Smooth muscle cell (in vitro differentiated cells): Measurements from ENCODE around the gene VSTM2B. TPM values are rescaled to one million over a fixed set of nuclear protein-coding genes. Genes with fewer than 3 reads are reported as not detected.

Source experiments
- DNase-seq: peaks from one replicate; lab custom pipeline; 2025; ENCODE audit not compliant: unreplicated experiment; lab: John Stamatoyannopoulos, UW
- H2AFZ ChIP-seq: fragments of 200-600 bp; sonication (generic); 2 replicates; pipeline ENCODE4 v1.6.0; 2016; ENCODE audit warnings: antibody characterized with exemption, low read depth, mild to moderate bottlenecking
- H3F3A ChIP-seq: fragments of 200-600 bp; sonication (generic); 2 replicates; pipeline ENCODE4 v1.6.0; 2017; ENCODE audit warnings: antibody characterized with exemption, low read depth
- H3K27ac ChIP-seq: fragments of 200-600 bp; sonication (generic); 2 replicates; pipeline ENCODE4 v1.5.1; 2016; ENCODE audit warnings: low read depth, mild to moderate bottlenecking
- H3K27me3 ChIP-seq: fragments of 200-600 bp; sonication (generic); 2 replicates; pipeline ENCODE4 v1.6.1; 2016; ENCODE audit warnings: low read depth, mild to moderate bottlenecking
- H3K36me3 ChIP-seq: fragments of 200-600 bp; sonication (generic); 2 replicates; pipeline ENCODE4 v1.5.1; 2016; ENCODE audit warnings: low read depth
- H3K4me1 ChIP-seq: fragments of 200-600 bp; sonication (generic); 2 replicates; pipeline ENCODE4 v1.5.1; 2016; ENCODE audit warnings: low read depth
- H3K4me2 ChIP-seq: fragments of 200-600 bp; sonication (generic); 2 replicates; pipeline ENCODE4 v1.6.0; 2016; ENCODE audit warnings: mild to moderate bottlenecking
- H3K4me3 ChIP-seq: fragments of 200-600 bp; sonication (generic); 2 replicates; pipeline ENCODE4 v1.5.1; 2016; ENCODE audit warnings: mild to moderate bottlenecking
- H3K79me2 ChIP-seq: fragments of 200-600 bp; sonication (generic); 2 replicates; pipeline ENCODE4 v1.6.0; 2016; ENCODE audit warnings: low read depth, mild to moderate bottlenecking
- H3K9ac ChIP-seq: fragments of 200-600 bp; sonication (generic); 2 replicates; pipeline ENCODE4 v1.6.0; 2016; ENCODE audit warnings: low read depth
- H3K9me3 ChIP-seq: fragments of 200-600 bp; sonication (generic); replicated peaks from 2 replicates; pipeline ENCODE4 v1.5.1; 2016; ENCODE audit warnings: low read depth
- H4K20me1 ChIP-seq: fragments of 200-600 bp; sonication (generic); 2 replicates; pipeline ENCODE4 v1.6.0; 2016; ENCODE audit warnings: low read depth
- CTCF ChIP-seq: fragments of 200-600 bp; sonication (generic); IDR thresholded peaks from 2 replicates; pipeline ENCODE4 v1.5.1; 2017; ENCODE audit warnings: borderline replicate concordance, mild to moderate bottlenecking, antibody characterized with exemption; ENCODE audit not compliant: insufficient read depth, poor library complexity, severe bottlenecking
- WGBS: methylation state at CpG from one replicate; pipeline ENCODE4 v1.1.7; 2016; ENCODE audit warnings: low lambda C conversion rate; 5-methylcytosine and 5-hydroxymethylcytosine counted together
- polyA plus RNA-seq: library from polyadenylated mRNA; unstranded; fragments of >200 nt; fragmentation: Nextera tagmentation; extraction: Ambion mirVana; gene quantifications from 2 replicates; pipeline ENCODE4 v1.2.1, GENCODE V29; 2016
- total RNA-seq: library from RNA; depleted of rRNA; stranded (reverse); fragments of >200 nt; gene quantifications from 2 replicates; pipeline ENCODE4 v1.2.3, GENCODE V29; 2014

Gene VSTM2B
- total and polyA plus RNA-seq, 2 experiments from 2014 or later = not detected

- no peak for DNase-seq
- WGBS = 52% methylated on average over 15 of the region's 15 CpGs
Measured at GRCh38 chr19:29576761-29577648, 51.2 kb downstream of the VSTM2B start.

GRCh38 chr19:29577649-29577963 lies 51.8 kb downstream of the VSTM2B start:
- Histone ChIP-seq H3K4me3 (no peak overlapping the region), H4K20me1 (no peaks in the 10 kb centered on the region), H3K9me3 (no peaks in the 10 kb centered on the region), H3K4me1 (peaks cover 3% of the 10 kb centered on the region), H3F3A (peaks cover 3% of the 10 kb centered on the region), H3K36me3 (no peaks in the 10 kb centered on the region), H3K9ac (no peak overlapping the region), H3K27ac (no peak overlapping the region), H2AFZ (no peak overlapping the region), H3K27me3 (peaks cover 13% of the 10 kb centered on the region), H3K79me2 (no peaks in the 10 kb centered on the region), H3K4me2 (no peak overlapping the region)
- 62% methylated on average over 3 of the region's 3 CpGs for WGBS
- TF ChIP-seq CTCF = no peak
- DNase-seq = no peak

More at GRCh38 chr19:29576761-29577648, 51.2 kb downstream of the VSTM2B start:
- peaks cover 3% of the 10 kb centered on the region for H3K4me1 ChIP-seq
- H4K20me1 ChIP-seq = no peaks in the 10 kb centered on the region
- peak overlapping the region; percentile 53 for H3K4me2 ChIP-seq
- no peak overlapping the region for H3K4me3 ChIP-seq
- H3K27ac ChIP-seq = peak overlapping the region; percentile 80
- H3K27me3 ChIP-seq = peaks cover 18% of the 10 kb centered on the region
- no peaks in the 10 kb centered on the region for H3K9me3 ChIP-seq
- H2AFZ ChIP-seq = no peak overlapping the region
- H3K79me2 ChIP-seq = no peaks in the 10 kb centered on the region
- no peak overlapping the region for H3K9ac ChIP-seq
- H3F3A ChIP-seq = peaks cover 3% of the 10 kb centered on the region
- no peak for TF ChIP-seq CTCF
- no peaks in the 10 kb centered on the region for H3K36me3 ChIP-seq

GRCh38 chr19:29578349-29578748 lies 52.6 kb downstream of the VSTM2B start:
- Histone ChIP-seq H3K79me2 (no peaks in the 10 kb centered on the region), H3K27ac (no peak overlapping the region), H3K27me3 (peaks cover 7% of the 10 kb centered on the region), H2AFZ (no peak overlapping the region), H3K4me1 (peaks cover 3% of the 10 kb centered on the region), H4K20me1 (no peaks in the 10 kb centered on the region), H3K4me2 (no peak overlapping the region), H3K36me3 (no peaks in the 10 kb centered on the region), H3F3A (peaks cover 3% of the 10 kb centered on the region), H3K4me3 (no peak overlapping the region), H3K9me3 (no peaks in the 10 kb centered on the region), H3K9ac (no peak overlapping the region)
- TF ChIP-seq CTCF = no peak
- WGBS = 70% methylated on average over 8 of the region's 8 CpGs
- DNase-seq = no peak
